Measurements from ENCODE around the gene ILDR1.

The ILDR1 gene

GRCh38 chr3:121998611-121999473 is 23.2 kb downstream of the ILDR1 start:
- H2AFZ ChIP-seq (ENCODE audit: low read depth, low read length, severe bottlenecking) = no peak overlapping the region
- H3K27me3 ChIP-seq (ENCODE audit: low read length) = no peaks in the 10 kb centered on the region
- no peaks in the 10 kb centered on the region for H3K79me2 ChIP-seq (ENCODE audit: insufficient read depth, low read length)
- H4K20me1 ChIP-seq (ENCODE audit: low read depth, low read length) = no peaks in the 10 kb centered on the region
- H3K27ac ChIP-seq (ENCODE audit: low read depth, low read length) = no peak overlapping the region
- no peak overlapping the region for H3K4me3 ChIP-seq (ENCODE audit: insufficient read depth, low read length, poor library complexity, severe bottlenecking)
- no peaks in the 10 kb centered on the region for H3K9me2 ChIP-seq (replicated peaks; ENCODE audit: insufficient read depth, low read length)
- no peaks in the 10 kb centered on the region; the same call in 1 of the 2 replicates for H3K36me3 ChIP-seq (ENCODE audit: low read length)
- H3K4me2 ChIP-seq (ENCODE audit: low read depth, low read length, poor library complexity, severe bottlenecking) = no peak overlapping the region
- peaks cover 14% of the 10 kb centered on the region for H3F3A ChIP-seq (ENCODE audit: insufficient read depth)
- no peak for TF ChIP-seq EZH2phosphoT487 (conservative IDR thresholded peaks at IDR 0.05; ENCODE audit: low read length)
- no peaks in the 10 kb centered on the region for H3K9me3 ChIP-seq (ENCODE audit: insufficient read depth, low read length)
- no peak overlapping the region for H3K9ac ChIP-seq (ENCODE audit: low read length)

GRCh38 chr3:121998030-121998580 is 23.9 kb downstream of the ILDR1 start:
- Histone ChIP-seq H3K27me3 (ENCODE audit: low read length) (no peaks in the 10 kb centered on the region), H3K4me2 (ENCODE audit: low read depth, low read length, poor library complexity, severe bottlenecking) (no peak overlapping the region), H3K4me3 (ENCODE audit: insufficient read depth, low read length, poor library complexity, severe bottlenecking) (no peak overlapping the region), H3K79me2 (ENCODE audit: insufficient read depth, low read length) (no peaks in the 10 kb centered on the region), H4K20me1 (ENCODE audit: low read depth, low read length) (no peaks in the 10 kb centered on the region), H3K27ac (ENCODE audit: low read depth, low read length) (peak overlapping the region; percentile 23; the same call in 1 of the 2 replicates), H2AFZ (ENCODE audit: low read depth, low read length, severe bottlenecking) (no peak overlapping the region), H3K9me3 (ENCODE audit: insufficient read depth, low read length) (no peaks in the 10 kb centered on the region), H3K9me2 (replicated peaks; ENCODE audit: insufficient read depth, low read length) (no peaks in the 10 kb centered on the region), H3K9ac (ENCODE audit: low read length) (no peak overlapping the region), H3F3A (ENCODE audit: insufficient read depth) (peaks cover 11% of the 10 kb centered on the region), H3K36me3 (ENCODE audit: low read length) (no peaks in the 10 kb centered on the region; the same call in 1 of the 2 replicates)
- TF ChIP-seq CTCF (IDR thresholded peaks at IDR 0.05; ENCODE audit: insufficient read depth, low read length, poor library complexity, severe bottlenecking) = no peak
- no peak for TF ChIP-seq EZH2phosphoT487 (conservative IDR thresholded peaks at IDR 0.05; ENCODE audit: low read length)

- H3K4me2 ChIP-seq (ENCODE audit: low read depth, low read length, poor library complexity, severe bottlenecking) = no peak overlapping the region
- peaks cover 12% of the 10 kb centered on the region for H3F3A ChIP-seq (ENCODE audit: insufficient read depth)
- no peak overlapping the region for H3K9ac ChIP-seq (ENCODE audit: low read length)
- H3K27ac ChIP-seq (ENCODE audit: low read depth, low read length) = no peak overlapping the region
- H3K79me2 ChIP-seq (ENCODE audit: insufficient read depth, low read length) = no peaks in the 10 kb centered on the region
- H3K4me3 ChIP-seq (ENCODE audit: insufficient read depth, low read length, poor library complexity, severe bottlenecking) = no peak overlapping the region
- H3K9me2 ChIP-seq (replicated peaks; ENCODE audit: insufficient read depth, low read length) = no peaks in the 10 kb centered on the region
- no peaks in the 10 kb centered on the region for H3K9me3 ChIP-seq (ENCODE audit: insufficient read depth, low read length)
- no peaks in the 10 kb centered on the region; the same call in 1 of the 2 replicates for H3K36me3 ChIP-seq (ENCODE audit: low read length)
- H4K20me1 ChIP-seq (ENCODE audit: low read depth, low read length) = no peaks in the 10 kb centered on the region
- no peaks in the 10 kb centered on the region for H3K27me3 ChIP-seq (ENCODE audit: low read length)
- no peak overlapping the region for H2AFZ ChIP-seq (ENCODE audit: low read depth, low read length, severe bottlenecking)
- TF ChIP-seq CTCF (IDR thresholded peaks at IDR 0.05; ENCODE audit: insufficient read depth, low read length, poor library complexity, severe bottlenecking) = no peak
- TF ChIP-seq EZH2phosphoT487 (conservative IDR thresholded peaks at IDR 0.05; ENCODE audit: low read length) = no peak
Observed at GRCh38 chr3:121997372-121997771, 24.7 kb downstream of the ILDR1 start.

- no peaks in the 10 kb centered on the region for H3K9me2 ChIP-seq (replicated peaks; ENCODE audit: insufficient read depth, low read length)
- no peak overlapping the region for H3K4me3 ChIP-seq (ENCODE audit: insufficient read depth, low read length, poor library complexity, severe bottlenecking)
- no peaks in the 10 kb centered on the region; the same call in 1 of the 2 replicates for H3K36me3 ChIP-seq (ENCODE audit: low read length)
- H3K79me2 ChIP-seq (ENCODE audit: insufficient read depth, low read length) = no peaks in the 10 kb centered on the region
- no peaks in the 10 kb centered on the region for H4K20me1 ChIP-seq (ENCODE audit: low read depth, low read length)
- H3K27me3 ChIP-seq (ENCODE audit: low read length) = no peaks in the 10 kb centered on the region
- H3F3A ChIP-seq (ENCODE audit: insufficient read depth) = peaks cover 20% of the 10 kb centered on the region
- H3K4me2 ChIP-seq (ENCODE audit: low read depth, low read length, poor library complexity, severe bottlenecking) = no peak overlapping the region
- H3K9me3 ChIP-seq (ENCODE audit: insufficient read depth, low read length) = no peaks in the 10 kb centered on the region
- H3K27ac ChIP-seq (ENCODE audit: low read depth, low read length) = peak overlapping the region; percentile 85; the same call in 1 of the 2 replicates
- TF ChIP-seq CTCF (IDR thresholded peaks at IDR 0.05; ENCODE audit: insufficient read depth, low read length, poor library complexity, severe bottlenecking) = no peak
- no peak for TF ChIP-seq EZH2phosphoT487 (conservative IDR thresholded peaks at IDR 0.05; ENCODE audit: low read length)
- no peak overlapping the region for H2AFZ ChIP-seq (ENCODE audit: low read depth, low read length, severe bottlenecking)
- no peak overlapping the region for H3K9ac ChIP-seq (ENCODE audit: low read length)
Observed at GRCh38 chr3:121996441-121996840, 25.6 kb downstream of the ILDR1 start.
